G401 (cell line): Measurements from ENCODE around the gene PVRIG. TPM values are rescaled to one million over a fixed set of nuclear protein-coding genes. Genes with fewer than 3 reads are reported as not detected.
A peak's percentile ranks its signal among the peaks of the same experiment; 100 is the strongest.
"Not testable (repeated sequence)": the region's sequence is repeated elsewhere in the genome, so short reads cannot be mapped to it uniquely, and the experiment has no call there.

Experiments used
- DNase-seq: peaks from one replicate; pipeline ENCODE4 v3.0.0-alpha.2; 2015; ENCODE audit warnings: low spot score
- in situ Hi-C: cut with HindIII; loops from 2 replicates; pipeline ENCODE4 v1.10.0; 2016; ENCODE audit warnings: low sequenced_read_pairs, mixed read lengths
- total RNA-seq: library from RNA; depleted of rRNA; stranded (reverse); fragments of >200 nt; shearing (Covaris generic); gene quantifications from 2 replicates; pipeline ENCODE4 v1.2.3, GENCODE V29; 2014; rRNA removed

PVRIG gene
- total RNA-seq, 1 experiment from 2014 or later, result not detected

DNA sequence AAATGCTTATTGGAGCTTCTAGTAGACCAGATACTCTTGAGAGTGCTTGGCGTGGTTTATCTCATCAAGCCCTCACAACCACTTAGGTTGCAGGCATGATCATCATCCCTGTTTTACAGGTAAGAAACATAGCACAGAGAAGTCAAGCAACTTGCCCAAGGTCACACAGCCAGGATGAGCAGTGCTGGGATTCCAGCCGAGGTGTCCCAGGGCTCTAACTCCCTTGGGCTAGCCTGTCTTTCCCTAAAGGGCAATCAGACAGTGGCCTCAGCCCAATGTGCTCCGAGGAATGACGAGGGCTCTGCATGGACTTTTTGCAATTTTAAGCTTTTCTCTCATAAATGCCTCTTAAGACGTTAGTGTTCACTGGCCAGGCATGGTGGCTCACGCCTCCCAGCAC lies 47.9 kb downstream of the PVRIG start:
- in situ Hi-C loops, result no loop called here
- DNase-seq, result no peak

DNA sequence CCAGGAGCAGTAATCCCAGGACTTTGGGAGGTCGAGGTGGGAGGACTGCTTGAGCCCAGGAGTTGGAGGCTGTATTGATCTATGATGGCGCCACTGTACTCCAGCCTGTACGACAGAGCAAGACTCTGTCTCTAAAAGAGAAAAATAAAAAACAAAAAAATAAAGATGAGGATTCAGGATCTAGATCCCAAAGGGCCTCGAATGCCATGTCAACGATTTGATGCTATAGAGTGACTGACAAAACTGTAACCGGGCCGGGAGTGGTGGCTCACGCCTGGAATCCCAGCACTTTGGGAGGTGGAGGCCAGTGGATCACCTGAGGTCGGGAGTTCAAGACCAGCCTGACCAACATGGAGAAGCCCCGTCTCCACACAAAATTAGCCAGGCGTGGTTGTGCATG lies 49.1 kb downstream of the PVRIG start:
- DNase-seq, in situ Hi-C loops: not testable (repeated sequence)

DNA sequence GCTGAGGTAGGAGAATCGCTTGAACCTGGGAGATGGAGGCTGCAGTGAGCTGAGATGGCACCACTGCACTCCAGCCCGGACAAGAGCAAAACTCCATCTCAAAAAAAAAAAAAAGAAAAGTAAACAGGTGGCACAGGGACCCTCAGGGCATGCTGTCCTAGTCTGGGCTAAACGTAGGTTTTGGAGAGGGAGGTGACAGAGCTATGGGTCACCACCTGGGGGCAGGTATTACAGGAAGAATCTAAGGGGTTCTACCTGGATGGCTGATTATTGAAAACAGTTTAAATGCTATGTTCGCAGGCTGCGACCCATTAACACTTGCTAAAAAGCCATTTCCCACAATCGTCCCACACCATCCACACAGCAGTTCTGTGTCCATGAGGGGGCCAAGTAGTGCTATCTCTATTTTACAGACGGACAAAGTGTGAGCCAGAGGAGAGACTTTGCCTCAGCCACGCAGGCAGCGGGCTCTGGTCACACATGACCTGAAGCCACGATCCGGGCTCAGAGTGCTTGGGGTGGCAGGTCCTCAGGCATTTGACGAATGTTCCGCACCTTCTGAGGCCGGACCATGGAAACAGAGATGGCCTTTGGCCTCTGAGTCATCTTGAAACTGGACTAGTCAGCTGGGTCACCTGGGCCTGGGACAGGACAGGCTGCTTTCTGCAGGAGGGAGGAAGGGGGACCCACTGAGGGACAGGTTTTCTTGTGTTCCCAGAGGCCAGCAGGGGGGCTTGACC lies 49.7 kb downstream of the PVRIG start:
- DNase-seq, result peak; percentile 17
- in situ Hi-C loops, result not testable (repeated sequence)

DNA sequence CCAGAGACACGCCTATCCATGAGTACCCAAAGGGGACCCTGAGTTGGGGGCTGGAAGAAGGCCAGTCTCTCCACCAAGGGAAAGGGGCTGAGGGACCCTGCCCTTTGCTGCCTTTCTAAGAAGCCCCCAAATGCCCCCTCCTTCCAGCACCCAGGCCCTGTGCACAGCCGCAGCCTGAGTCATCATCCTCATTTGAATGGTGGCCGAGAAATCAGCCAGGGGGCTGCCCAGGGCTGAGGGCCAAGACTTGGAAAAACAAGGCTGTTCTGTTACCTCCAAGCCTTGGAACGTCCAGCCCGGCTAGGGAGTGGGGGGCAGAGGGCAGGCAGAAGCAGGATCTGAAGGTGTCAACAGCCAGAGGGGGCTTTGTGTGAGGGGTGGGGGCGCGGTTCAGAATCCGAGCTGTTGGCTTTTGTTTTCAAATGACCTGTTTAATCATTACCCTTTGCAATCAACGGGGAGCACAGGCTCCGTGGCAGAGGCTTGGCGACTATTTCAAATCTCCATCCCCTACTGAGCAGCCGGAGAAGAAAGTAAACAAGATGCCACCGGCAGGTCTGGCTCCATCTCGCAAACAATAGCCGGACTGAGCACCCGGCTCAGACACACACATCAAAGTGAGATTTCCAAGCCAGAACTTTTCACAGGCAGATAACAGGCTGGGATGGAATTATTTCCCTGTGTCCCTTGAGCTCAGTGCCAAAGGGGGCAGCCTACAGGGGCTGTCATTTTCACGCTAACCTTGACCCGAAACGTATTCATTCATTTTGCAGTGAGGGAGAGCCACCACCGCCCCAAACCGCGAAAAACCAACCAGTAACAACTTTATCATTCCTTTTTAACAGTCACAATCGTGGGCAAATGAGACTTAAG lies 50.5 kb downstream of the PVRIG start:
- DNase-seq, result peak; percentile 27
- in situ Hi-C loops, result not testable (repeated sequence)

Other genes starting within 250 kb of the PVRIG start
- gene AZGP1, start 243.9 kb upstream of the PVRIG start, total RNA-seq, result 1.1 TPM in 1 of 2 replicates, not detected in the other
- 13.8 and 19.4 TPM in 2 replicates for gene ZKSCAN1, start 204.4 kb upstream of the PVRIG start, total RNA-seq
- gene ZSCAN21, start 170.2 kb upstream of the PVRIG start, total RNA-seq, result 12.2 and 23.1 TPM in 2 replicates
- gene ZNF3, start 138.2 kb upstream of the PVRIG start, total RNA-seq, result 29.9 and 38.7 TPM in 2 replicates
- gene COPS6, start 131.0 kb upstream of the PVRIG start, total RNA-seq, result 100 and 151 TPM in 2 replicates
- 356 and 361 TPM in 2 replicates for gene MCM7, start 118.6 kb upstream of the PVRIG start, total RNA-seq
- gene AP4M1, start 118.3 kb upstream of the PVRIG start, total RNA-seq, result 19.7 and 34.3 TPM in 2 replicates
- 26.6 and 45.6 TPM in 2 replicates for gene TAF6, start 100.6 kb upstream of the PVRIG start, total RNA-seq
- gene CNPY4, start 100.3 kb upstream of the PVRIG start, total RNA-seq, result 26.6 and 30.0 TPM in 2 replicates
- gene MBLAC1, start 93.0 kb upstream of the PVRIG start, total RNA-seq, result 1.7 and 2.9 TPM in 2 replicates
- 97.5 and 231 TPM in 2 replicates for gene LAMTOR4, start 71.0 kb upstream of the PVRIG start, total RNA-seq
- gene TRAPPC14, start 61.2 kb upstream of the PVRIG start, total RNA-seq, result 9.0 and 14.4 TPM in 2 replicates
- gene GAL3ST4, start 51.3 kb upstream of the PVRIG start, total RNA-seq, result 0.81 TPM in 1 of 2 replicates, not detected in the other
- gene GPC2, start 42.6 kb upstream of the PVRIG start, total RNA-seq, result 8.8 and 9.0 TPM in 2 replicates
- 0.68 and 3.3 TPM in 2 replicates for gene STAG3, start 42.0 kb upstream of the PVRIG start, total RNA-seq
- gene SPDYE3, start 87.8 kb downstream of the PVRIG start, total RNA-seq, result not detected in 2 replicates
- gene PILRB, start 138.2 kb downstream of the PVRIG start, total RNA-seq, result 14.7 and 21.5 TPM in 2 replicates
- 1.6 TPM in 1 of 2 replicates, not detected in the other for gene PILRA, start 153.5 kb downstream of the PVRIG start, total RNA-seq
- gene ZCWPW1, start 208.8 kb downstream of the PVRIG start, total RNA-seq, result 0.54 and 0.62 TPM in 2 replicates
- 42.5 and 57.7 TPM in 2 replicates for gene MEPCE, start 209.9 kb downstream of the PVRIG start, total RNA-seq
- gene PPP1R35, start 216.5 kb downstream of the PVRIG start, total RNA-seq, result 56.1 and 59.4 TPM in 2 replicates
- not detected in 2 replicates for gene SPACDR, start 244.3 kb downstream of the PVRIG start, total RNA-seq